Neural cell (in vitro differentiated cells): ENCODE results near the gene TRIM9. TPM values are rescaled to one million over a fixed set of nuclear protein-coding genes. Genes with fewer than 3 reads are reported as not detected.

Experiments used
- H2AFZ ChIP-seq: fragments of 200-600, 300-800 bp; sonication (generic), shearing (Covaris generic); 2 replicates; pipeline ENCODE4 v1.6.0; 2014; ENCODE audit warnings: low read depth, mild to moderate bottlenecking, antibody characterized with exemption, low read length, moderate library complexity
- H3F3A ChIP-seq: fragments of 200-600 bp; shearing (Covaris generic); 2 replicates; pipeline ENCODE4 v1.6.1; 2016; ENCODE audit warnings: mild to moderate bottlenecking, moderate library complexity, mixed read lengths, antibody characterized with exemption, low read length; ENCODE audit not compliant: insufficient read depth, poor library complexity, severe bottlenecking
- H3K27ac ChIP-seq: fragments of 200-600, 300-800 bp; sonication (generic), shearing (Covaris generic); 2 replicates; pipeline ENCODE4 v1.5.1; 2014; ENCODE audit warnings: mild to moderate bottlenecking, low read length, moderate library complexity
- H3K27me3 ChIP-seq: fragments of 300-800, 200-600 bp; sonication (generic), shearing (Covaris generic); 2 replicates; pipeline ENCODE4 v1.6.0; 2014; ENCODE audit warnings: mild to moderate bottlenecking, low read depth, low read length, moderate library complexity; ENCODE audit not compliant: insufficient read depth
- H3K36me3 ChIP-seq: fragments of 300-800, 200-600 bp; sonication (generic), shearing (Covaris generic); 2 replicates; pipeline ENCODE4 v1.5.1; 2014; ENCODE audit warnings: mild to moderate bottlenecking, antibody characterized with exemption, low read length, moderate library complexity; ENCODE audit not compliant: insufficient read depth
- H3K4me2 ChIP-seq: fragments of 300-800, 200-600 bp; sonication (generic), shearing (Covaris generic); 2 replicates; pipeline ENCODE4 v1.6.0; 2014; ENCODE audit warnings: mild to moderate bottlenecking, low read length
- H3K4me3 ChIP-seq: fragments of 300-800, 200-600 bp; sonication (generic), shearing (Covaris generic); 2 replicates; pipeline ENCODE4 v1.5.1; 2014; ENCODE audit warnings: mild to moderate bottlenecking, low read length, moderate library complexity
- H3K79me2 ChIP-seq: fragments of 200-600 bp; shearing (Covaris generic); replicated peaks from 2 replicates; pipeline ENCODE4 v1.6.0; 2014; ENCODE audit warnings: mild to moderate bottlenecking, low read length, moderate library complexity; ENCODE audit not compliant: insufficient read depth
- H3K9ac ChIP-seq: fragments of 300-800, 200-600 bp; sonication (generic), shearing (Covaris generic); 2 replicates; pipeline ENCODE4 v1.6.1; 2016; ENCODE audit warnings: mild to moderate bottlenecking, low read length, mixed read lengths
- H3K9me2 ChIP-seq: fragments of 200-600 bp; shearing (Covaris generic); 2 replicates; pipeline ENCODE4 v1.6.1; 2016; ENCODE audit warnings: mild to moderate bottlenecking, low read length, mixed read lengths; ENCODE audit not compliant: insufficient read depth
- H3K9me3 ChIP-seq: fragments of 200-600, 300-800 bp; sonication (generic), shearing (Covaris generic); 2 replicates; pipeline ENCODE4 v1.6.1; 2016; ENCODE audit warnings: mild to moderate bottlenecking, mixed run types, low read length, moderate library complexity, mixed read lengths
- H4K20me1 ChIP-seq: fragments of 200-600 bp; shearing (Covaris generic); 2 replicates; pipeline ENCODE4 v1.6.1; 2016; ENCODE audit warnings: mild to moderate bottlenecking, mixed run types; ENCODE audit not compliant: insufficient read depth
- EP300 ChIP-seq: fragments of 450-650 bp; conservative IDR thresholded peaks from 2 replicates; pipeline ENCODE4 v1.6.1; 2014; ENCODE audit warnings: antibody characterized with exemption, mild to moderate bottlenecking, moderate library complexity; ENCODE audit not compliant: poor library complexity, severe bottlenecking
- EZH2 ChIP-seq: fragments of 200-600, 300-800 bp; shearing (Covaris generic), sonication (generic); IDR thresholded peaks from 2 replicates; pipeline ENCODE4 v1.6.1; 2014; ENCODE audit warnings: antibody characterized with exemption, low read length, borderline replicate concordance, mild to moderate bottlenecking; ENCODE audit not compliant: insufficient read depth, poor library complexity, severe bottlenecking
- MXI1 ChIP-seq: fragments of 450-650 bp; conservative IDR thresholded peaks from 2 replicates; pipeline ENCODE4 v1.6.1; 2014; ENCODE audit warnings: antibody characterized with exemption, mild to moderate bottlenecking; ENCODE audit not compliant: poor library complexity, severe bottlenecking
- POLR2AphosphoS5 ChIP-seq: IDR thresholded peaks from 2 replicates; pipeline ENCODE4 v1.6.1; 2012
- RAD21 ChIP-seq: fragments of 450-650 bp; conservative IDR thresholded peaks from 2 replicates; pipeline ENCODE4 v1.6.1; 2014; ENCODE audit warnings: antibody characterized with exemption, mild to moderate bottlenecking, moderate library complexity
- SMC3 ChIP-seq: fragments of 450-650 bp; conservative IDR thresholded peaks from 2 replicates; pipeline ENCODE4 v1.6.1; 2014; ENCODE audit warnings: antibody characterized with exemption, mild to moderate bottlenecking, moderate library complexity; ENCODE audit not compliant: poor library complexity
- TAF1 ChIP-seq: IDR thresholded peaks from 2 replicates; pipeline ENCODE4 v1.6.1; 2012; ENCODE audit warnings: low read depth
- polyA plus RNA-seq: library from polyadenylated mRNA; depleted of rRNA; stranded (reverse); fragments of >200 nt; gene quantifications from 2 replicates; pipeline ENCODE4 v1.2.3, GENCODE V29; 2014
- TF ChIP-seq, protein P1 (sequence below): IDR thresholded peaks from 2 replicates; pipeline ENCODE4 v1.6.1; 2012; ENCODE audit warnings: borderline replicate concordance
- TF ChIP-seq, protein P2 (sequence below): fragments of 450-650 bp; IDR thresholded peaks from 2 replicates; pipeline ENCODE4 v1.5.1; 2014; ENCODE audit warnings: antibody characterized with exemption, mild to moderate bottlenecking, moderate library complexity; ENCODE audit not compliant: poor library complexity, severe bottlenecking

Gene TRIM9
- polyA plus RNA-seq, 1 donor from 2014 or later = 15.9 TPM

DNA sequence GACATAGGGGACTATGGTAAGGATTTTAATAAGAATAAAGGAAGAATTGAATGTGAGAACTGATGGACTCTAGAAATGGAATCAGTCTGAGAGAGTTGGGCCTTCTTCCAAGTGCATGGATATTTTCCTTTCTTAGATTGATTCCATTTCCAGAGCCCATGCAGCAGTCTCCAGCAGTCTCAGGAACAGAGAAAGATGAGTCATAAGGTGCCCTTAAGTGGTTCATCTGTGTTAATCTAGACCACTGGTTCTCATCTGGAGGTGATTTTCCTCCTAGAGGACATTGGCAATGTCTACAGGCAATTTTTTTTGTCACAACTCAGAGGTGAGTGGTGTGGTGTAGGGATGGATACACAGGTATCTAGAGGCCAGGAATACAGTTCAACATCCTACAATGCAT is 25.9 kb downstream of the TRIM9 start:
- no peak overlapping the region for H3K27ac ChIP-seq
- no peaks in the 10 kb centered on the region for H3K79me2 ChIP-seq
- H3K4me3 ChIP-seq = no peak overlapping the region
- H3K9me2 ChIP-seq = no peaks in the 10 kb centered on the region
- peaks cover 5% of the 10 kb centered on the region for H3K9me3 ChIP-seq
- no peak overlapping the region for H2AFZ ChIP-seq
- H3K36me3 ChIP-seq = no peaks in the 10 kb centered on the region
- TF ChIP-seq EP300 (no peak), EZH2 (no peak), SMC3 (no peak), RAD21 (no peak), MXI1 (no peak), POLR2AphosphoS5 (no peak), TAF1 (no peak)
- TF ChIP-seq, protein P1, sequence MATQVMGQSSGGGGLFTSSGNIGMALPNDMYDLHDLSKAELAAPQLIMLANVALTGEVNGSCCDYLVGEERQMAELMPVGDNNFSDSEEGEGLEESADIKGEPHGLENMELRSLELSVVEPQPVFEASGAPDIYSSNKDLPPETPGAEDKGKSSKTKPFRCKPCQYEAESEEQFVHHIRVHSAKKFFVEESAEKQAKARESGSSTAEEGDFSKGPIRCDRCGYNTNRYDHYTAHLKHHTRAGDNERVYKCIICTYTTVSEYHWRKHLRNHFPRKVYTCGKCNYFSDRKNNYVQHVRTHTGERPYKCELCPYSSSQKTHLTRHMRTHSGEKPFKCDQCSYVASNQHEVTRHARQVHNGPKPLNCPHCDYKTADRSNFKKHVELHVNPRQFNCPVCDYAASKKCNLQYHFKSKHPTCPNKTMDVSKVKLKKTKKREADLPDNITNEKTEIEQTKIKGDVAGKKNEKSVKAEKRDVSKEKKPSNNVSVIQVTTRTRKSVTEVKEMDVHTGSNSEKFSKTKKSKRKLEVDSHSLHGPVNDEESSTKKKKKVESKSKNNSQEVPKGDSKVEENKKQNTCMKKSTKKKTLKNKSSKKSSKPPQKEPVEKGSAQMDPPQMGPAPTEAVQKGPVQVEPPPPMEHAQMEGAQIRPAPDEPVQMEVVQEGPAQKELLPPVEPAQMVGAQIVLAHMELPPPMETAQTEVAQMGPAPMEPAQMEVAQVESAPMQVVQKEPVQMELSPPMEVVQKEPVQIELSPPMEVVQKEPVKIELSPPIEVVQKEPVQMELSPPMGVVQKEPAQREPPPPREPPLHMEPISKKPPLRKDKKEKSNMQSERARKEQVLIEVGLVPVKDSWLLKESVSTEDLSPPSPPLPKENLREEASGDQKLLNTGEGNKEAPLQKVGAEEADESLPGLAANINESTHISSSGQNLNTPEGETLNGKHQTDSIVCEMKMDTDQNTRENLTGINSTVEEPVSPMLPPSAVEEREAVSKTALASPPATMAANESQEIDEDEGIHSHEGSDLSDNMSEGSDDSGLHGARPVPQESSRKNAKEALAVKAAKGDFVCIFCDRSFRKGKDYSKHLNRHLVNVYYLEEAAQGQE = no peak
- TF ChIP-seq, protein P2, sequence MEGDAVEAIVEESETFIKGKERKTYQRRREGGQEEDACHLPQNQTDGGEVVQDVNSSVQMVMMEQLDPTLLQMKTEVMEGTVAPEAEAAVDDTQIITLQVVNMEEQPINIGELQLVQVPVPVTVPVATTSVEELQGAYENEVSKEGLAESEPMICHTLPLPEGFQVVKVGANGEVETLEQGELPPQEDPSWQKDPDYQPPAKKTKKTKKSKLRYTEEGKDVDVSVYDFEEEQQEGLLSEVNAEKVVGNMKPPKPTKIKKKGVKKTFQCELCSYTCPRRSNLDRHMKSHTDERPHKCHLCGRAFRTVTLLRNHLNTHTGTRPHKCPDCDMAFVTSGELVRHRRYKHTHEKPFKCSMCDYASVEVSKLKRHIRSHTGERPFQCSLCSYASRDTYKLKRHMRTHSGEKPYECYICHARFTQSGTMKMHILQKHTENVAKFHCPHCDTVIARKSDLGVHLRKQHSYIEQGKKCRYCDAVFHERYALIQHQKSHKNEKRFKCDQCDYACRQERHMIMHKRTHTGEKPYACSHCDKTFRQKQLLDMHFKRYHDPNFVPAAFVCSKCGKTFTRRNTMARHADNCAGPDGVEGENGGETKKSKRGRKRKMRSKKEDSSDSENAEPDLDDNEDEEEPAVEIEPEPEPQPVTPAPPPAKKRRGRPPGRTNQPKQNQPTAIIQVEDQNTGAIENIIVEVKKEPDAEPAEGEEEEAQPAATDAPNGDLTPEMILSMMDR = no peak
- H3K9ac ChIP-seq = no peak overlapping the region
- H3F3A ChIP-seq = no peaks in the 10 kb centered on the region
- H3K4me2 ChIP-seq = no peak overlapping the region
- H3K27me3 ChIP-seq = no peaks in the 10 kb centered on the region
- no peaks in the 10 kb centered on the region for H4K20me1 ChIP-seq

DNA sequence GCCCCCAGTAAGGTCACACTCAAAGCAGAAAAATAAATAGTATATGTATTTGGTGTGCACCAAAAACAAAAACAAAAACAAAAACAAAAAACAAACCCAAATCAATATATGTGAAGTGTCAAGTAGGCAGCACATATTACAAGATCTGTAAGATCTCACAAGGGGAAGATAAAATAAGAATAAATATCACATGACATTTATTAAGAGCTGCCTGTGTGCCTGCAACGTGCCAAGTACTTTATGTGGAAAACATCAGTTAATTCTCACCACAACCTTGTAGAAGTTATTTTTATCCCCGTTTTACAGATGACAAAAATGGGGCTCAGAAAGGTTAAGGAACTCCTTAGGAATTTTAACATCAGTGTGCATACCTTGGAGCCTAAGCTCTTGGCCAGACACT is 26.6 kb downstream of the TRIM9 start:
- Histone ChIP-seq H3K9me3 (peaks cover 11% of the 10 kb centered on the region), H3K36me3 (no peaks in the 10 kb centered on the region), H3K4me3 (no peak overlapping the region), H3K27ac (no peak overlapping the region), H3F3A (no peaks in the 10 kb centered on the region), H3K27me3 (no peaks in the 10 kb centered on the region), H3K9me2 (no peaks in the 10 kb centered on the region), H3K79me2 (no peaks in the 10 kb centered on the region), H3K9ac (no peak overlapping the region), H4K20me1 (no peaks in the 10 kb centered on the region), H3K4me2 (no peak overlapping the region), H2AFZ (no peak overlapping the region)
- TF ChIP-seq RAD21 (no peak), MXI1 (no peak), SMC3 (no peak), POLR2AphosphoS5 (no peak), EZH2 (no peak), TAF1 (no peak), EP300 (no peak)
- TF ChIP-seq, protein P1 = no peak
